Islet of Langerhans (tissue), 1 donor: ENCODE data around the gene ONECUT1.

Experiments used
- FAIRE-seq: peaks from one replicate; lab custom pipeline; 2011; peaks lifted over from hg19 to GRCh38; lab: Jason Lieb, UNC

The ONECUT1 gene

GRCh38 chr15:52796753-52797520 lies 6.8 kb upstream of the ONECUT1 start:
- no peak for FAIRE-seq

DNA sequence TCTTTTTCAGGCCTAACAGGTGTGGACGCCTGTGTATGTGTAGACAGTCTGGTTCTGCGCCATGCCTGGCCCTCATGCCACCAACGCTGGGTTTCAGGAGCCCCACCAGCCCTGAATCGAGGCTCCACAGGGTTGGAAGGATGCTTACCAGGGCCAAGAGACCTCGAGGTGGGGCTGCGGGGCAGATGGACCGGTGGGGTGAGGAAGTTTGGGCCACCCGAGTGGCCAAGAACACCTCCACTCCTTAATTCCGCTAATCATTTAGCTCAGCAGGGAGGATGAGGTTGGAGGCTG lies 6.0 kb upstream of the ONECUT1 start:
- FAIRE-seq = no peak

DNA sequence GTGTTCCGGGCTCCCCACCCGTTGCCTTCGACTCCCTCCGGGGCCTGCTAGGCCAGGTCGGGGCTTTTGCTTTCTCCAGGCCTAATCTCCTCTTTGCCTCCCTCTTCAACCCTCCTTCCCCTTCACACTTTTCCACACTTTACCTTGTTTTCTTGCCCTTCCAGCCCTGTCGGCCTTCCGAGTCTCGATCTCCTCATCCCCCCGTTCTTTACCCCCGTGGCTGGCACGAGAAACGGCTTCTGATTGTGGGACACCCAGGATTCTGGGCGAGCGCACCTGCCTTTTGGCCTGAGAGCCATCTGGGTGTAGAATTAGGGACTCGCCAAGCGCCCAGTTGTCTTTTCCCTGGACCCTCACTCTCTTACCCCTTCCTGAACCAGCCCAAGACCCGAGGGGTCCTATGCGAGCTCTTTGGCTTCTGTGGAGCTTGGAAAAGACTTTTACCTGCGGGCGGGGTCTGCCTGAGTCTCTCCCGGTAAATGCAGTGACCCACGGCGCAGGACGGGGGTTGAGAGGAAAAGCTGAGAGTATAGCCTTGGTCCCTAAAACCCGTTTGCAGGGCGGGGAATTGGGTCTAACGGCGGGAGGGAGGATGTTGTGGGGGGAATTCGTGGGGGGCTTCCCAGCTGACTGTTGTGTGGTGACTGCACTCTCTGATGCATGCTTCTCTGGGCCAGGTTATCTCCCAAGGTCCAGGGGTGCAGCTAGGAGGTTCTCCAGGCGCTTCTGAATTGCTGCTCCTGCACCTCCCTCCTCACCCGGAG lies 5.5 kb upstream of the ONECUT1 start:
- FAIRE-seq = no peak

DNA sequence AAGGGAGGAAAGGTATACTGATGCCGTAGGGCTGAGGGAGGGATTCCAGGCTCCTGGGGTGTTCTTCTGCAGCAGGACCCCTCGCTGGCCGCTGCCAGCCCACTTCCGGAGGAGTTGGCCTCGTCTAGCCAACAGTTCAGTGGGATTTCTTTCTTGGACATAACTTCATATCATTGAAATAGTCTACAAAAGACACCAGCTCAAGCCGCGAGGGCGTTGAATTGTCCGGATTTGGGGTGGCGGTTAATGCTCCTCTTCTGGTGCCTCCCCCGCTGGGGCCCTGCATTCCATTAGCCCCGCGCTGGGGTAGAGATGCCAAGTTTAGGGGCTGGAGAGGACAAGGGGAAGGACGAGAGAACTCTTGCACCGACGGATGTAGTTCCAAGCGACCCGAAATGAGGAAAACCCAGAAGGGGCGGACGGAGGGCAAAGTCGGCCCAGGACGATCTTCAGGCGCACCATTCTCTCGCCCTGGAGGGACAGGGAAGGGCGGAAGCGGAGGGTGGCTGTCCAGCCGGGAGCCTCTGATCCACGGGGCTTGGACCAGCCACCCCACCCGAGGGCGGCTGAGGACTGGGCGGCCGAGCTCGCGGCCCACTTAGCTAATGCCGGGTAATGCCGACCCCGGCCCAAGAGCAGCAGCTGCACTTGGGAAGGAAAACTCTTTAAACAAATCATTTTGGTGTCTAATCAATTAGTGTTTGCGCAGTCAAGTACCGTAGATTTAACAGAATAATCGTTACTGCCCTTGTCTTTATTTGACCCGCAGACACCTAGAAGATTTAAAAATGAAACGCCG lies 4.7 kb upstream of the ONECUT1 start:
- FAIRE-seq = no peak

GRCh38 chr15:52791776-52792175 lies 1.6 kb upstream of the ONECUT1 start:
- no peak for FAIRE-seq

- no peak for FAIRE-seq
Measured at GRCh38 chr15:52790941-52791751, 1.0 kb upstream of the ONECUT1 start.

DNA sequence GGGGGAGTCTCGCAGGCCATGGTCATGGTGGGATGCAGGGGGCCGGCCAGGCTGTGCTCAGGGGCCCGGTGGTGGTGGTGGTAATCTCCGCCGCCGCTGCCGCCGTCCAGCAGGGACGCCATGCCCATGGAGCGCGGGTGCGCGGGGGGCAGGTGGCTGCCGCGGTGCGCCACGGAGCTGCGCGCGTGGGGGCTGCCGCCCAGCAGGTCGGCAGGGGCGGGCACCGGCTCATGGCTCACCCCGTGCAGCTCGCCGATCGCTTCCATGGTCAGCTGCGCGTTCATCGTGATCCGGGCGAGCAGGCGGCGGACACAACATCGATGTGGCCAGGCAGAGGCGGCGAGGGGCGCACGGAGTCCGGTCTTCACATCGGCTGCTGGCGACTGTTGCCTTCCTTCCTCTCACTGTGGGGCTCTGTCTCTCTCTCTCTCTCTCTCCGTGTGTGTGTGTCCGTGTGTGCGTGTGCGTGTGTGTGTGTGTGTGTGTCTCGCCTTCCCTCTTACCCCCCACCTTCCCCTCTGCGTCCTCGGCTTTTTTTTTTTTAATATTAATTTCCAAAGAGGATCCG lies 451 bp downstream of the ONECUT1 start:
- no peak for FAIRE-seq

DNA sequence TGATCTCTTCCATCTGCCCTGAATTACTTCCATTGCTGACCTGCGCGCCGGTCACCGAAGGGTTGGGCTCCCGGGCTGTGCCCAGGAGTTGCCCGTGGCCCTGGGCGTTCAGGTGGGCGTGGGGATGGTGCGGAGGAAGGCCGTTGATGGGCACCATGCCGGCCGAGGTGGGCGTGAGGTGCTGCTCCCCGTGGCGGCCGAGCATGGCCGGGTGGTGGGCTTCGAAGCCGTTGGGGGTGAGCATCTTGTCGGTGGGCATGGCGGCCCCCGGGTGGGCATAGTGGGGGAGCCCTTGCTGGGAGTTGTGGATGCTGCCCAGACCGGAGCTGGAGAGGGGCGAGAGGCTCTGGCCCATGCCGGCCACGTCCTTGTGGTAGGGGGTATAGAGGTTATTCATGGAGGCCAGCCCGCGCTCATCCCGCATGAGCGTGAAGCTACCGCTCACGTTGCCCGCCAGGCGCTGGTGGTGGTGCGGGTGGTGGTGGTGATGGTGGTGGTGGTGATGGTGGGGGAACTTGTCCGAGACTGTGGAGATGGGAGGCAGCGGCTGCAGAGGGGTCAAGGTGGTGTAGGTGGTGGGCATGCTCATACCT lies 1.0 kb downstream of the ONECUT1 start:
- no peak for FAIRE-seq

DNA sequence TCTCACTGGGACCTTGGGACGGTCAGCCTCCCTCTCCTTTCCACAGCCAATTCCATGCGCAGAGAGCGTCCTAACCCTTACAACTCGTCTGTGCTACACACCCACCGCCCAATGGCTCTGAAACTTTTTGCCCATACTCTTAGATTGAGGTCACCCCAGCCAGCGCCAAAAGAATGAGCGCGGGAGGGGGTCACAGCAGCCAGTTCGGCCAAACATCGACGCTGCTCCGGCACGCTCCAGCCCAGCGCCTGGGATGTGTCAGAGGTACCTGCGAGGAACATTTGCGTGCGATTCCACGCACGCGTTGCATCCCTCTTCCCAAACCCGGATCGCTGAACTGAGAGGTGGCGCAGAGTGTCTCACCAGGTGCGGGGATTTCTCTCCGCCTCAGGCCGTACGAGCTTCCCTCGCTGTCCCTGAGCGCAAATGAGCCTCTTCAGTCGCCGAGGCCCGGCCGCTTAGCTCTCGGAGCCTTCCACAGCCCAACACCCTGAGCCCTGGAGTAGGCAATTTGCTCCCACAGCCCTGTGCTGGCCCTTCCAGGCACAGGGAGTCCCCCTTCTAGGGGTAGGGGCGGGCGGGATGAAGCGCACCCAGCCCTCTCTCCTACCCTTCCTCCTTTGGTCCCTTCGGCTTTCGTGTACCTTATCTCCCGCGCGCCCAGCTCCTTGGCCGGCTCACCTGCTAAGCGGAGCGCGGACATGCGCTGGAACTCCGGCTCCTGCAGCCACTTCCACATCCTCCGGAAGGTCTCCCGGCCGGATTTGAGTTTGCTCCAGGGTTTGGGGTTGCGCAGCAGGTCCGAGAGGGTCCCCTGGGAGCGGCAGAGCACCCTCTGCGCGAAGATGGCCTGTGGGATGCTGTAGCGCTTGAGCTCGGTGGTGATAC lies 1.8 kb downstream of the ONECUT1 start:
- no peak for FAIRE-seq

DNA sequence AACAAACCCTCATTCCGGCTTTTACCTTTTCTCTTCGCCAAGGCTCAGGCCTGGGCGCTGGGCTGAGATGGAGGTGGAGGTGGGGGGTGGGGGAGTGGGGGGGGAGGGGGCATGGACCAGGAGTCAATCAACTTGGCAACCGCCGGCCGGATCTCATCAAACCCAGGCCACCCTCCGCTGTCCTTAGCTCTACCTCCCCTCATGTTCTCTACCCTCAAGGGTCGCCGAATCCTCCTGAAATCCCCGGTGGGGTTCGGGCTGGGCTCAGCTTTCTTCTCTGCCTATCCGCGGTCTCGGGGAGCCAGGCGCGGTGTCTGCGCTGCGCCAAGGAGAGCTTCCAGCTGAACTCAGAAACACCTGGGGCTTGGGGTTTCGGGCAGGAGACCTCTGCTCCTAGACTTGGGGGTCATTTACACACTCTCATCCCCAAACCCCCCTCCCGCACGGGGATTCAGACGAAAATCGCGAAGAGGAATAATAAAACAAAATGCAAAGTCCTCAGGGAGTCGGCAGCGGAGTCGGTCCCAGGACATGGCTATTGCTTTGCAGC lies 2.5 kb downstream of the ONECUT1 start:
- no peak for FAIRE-seq

DNA sequence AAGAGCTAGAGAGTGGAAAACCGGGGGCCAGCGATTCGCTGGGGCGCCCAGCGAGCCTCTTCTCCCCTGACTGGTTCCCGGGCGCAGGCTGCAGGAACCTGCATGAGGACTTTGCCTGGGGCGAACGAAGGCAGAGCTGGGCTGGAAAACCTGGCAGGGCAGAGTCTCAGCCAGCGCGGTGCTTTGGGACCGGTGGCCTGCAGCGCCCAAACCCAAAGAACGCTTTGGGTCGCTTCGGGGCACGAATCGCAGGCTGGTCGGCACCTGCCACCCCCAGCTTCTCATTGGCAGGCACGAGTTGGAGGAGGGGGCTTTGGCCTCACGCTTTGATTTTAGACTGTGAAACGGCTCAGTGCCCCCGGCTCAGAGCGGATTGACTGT lies 3.0 kb downstream of the ONECUT1 start:
- FAIRE-seq = no peak

GRCh38 chr15:52786436-52787122 lies 3.6 kb downstream of the ONECUT1 start:
- no peak for FAIRE-seq

GRCh38 chr15:52785672-52786406 lies 4.3 kb downstream of the ONECUT1 start:
- FAIRE-seq = no peak

GRCh38 chr15:52784799-52785671 lies 5.1 kb downstream of the ONECUT1 start:
- no peak for FAIRE-seq

GRCh38 chr15:52783929-52784798 lies 6.0 kb downstream of the ONECUT1 start:
- FAIRE-seq = no peak

DNA sequence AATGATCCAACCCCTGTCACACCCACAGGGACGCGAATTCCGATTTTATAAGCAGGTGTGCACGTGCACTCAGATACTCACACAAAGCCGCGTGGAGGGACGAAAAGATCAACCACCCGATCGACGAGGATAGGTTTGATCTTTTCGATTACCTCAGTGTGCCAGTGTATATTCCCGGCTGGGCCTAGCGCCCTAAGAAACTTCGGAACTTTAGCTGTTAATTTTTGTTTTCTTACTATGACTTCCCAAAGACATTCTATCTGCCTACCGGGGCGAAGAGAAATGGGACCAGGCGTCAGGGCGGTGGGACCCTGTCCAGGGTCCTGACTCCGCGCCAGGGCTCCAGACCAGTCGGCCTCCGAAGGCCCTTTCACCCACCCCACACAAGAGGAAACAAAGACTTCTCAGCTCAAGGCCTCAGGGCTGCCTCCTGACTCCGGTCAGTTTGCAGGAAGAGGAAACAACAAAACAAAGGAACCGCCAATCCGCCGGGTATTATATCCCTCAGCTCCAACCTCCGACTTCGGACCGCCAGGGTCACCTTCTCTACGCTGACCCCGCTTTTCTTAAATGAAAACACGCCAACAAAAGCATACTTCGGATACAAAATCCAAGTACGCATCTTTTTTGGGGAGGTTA lies 6.8 kb downstream of the ONECUT1 start:
- FAIRE-seq = no peak
